WTC11 (cell line): ENCODE measurements around the gene TNPO3. TPM values are rescaled to one million over a fixed set of nuclear protein-coding genes. Genes with fewer than 3 reads are reported as not detected.

Experiments
- ATAC-seq: fragments of 200-7000 bp; cut with Tn5 transposase; 2 replicates; pipeline ENCODE4 v1.10.0; 2021; ENCODE audit warnings: mild to moderate bottlenecking, moderate library complexity
- CTCF ChIA-PET: fragments of 300-600 bp; sonication (Branson Sonifier 250); formaldehyde crosslinking; loops from one replicate; lab custom pipeline; 2021; ENCODE audit warnings: antibody characterized with exemption; lab: Charles Lee
- POLR2A ChIA-PET: fragments of 350-600 bp; sonication (Branson Sonifier 250); formaldehyde crosslinking; loops from one replicate; lab custom pipeline; 2021; ENCODE audit warnings: antibody characterized with exemption; lab: Charles Lee
- DNase-seq: peaks from one replicate; pipeline ENCODE4 v3.0.0; 2021; ENCODE audit warnings: low spot score
- H3K27ac Mint-ChIP-seq: 2 replicates; pipeline ENCODE4 v1.8.0; 2021; ENCODE audit warnings: mixed read lengths
- H3K27me3 Mint-ChIP-seq: 2 replicates; pipeline ENCODE4 v1.8.0; 2021; ENCODE audit warnings: low read depth, mild to moderate bottlenecking, moderate library complexity, mixed read lengths
- H3K36me3 Mint-ChIP-seq: 2 replicates; pipeline ENCODE4 v1.8.0; 2021; ENCODE audit warnings: mixed read lengths
- H3K4me1 Mint-ChIP-seq: 2 replicates; pipeline ENCODE4 v1.8.0; 2022; ENCODE audit warnings: mixed read lengths
- H3K4me3 Mint-ChIP-seq: 2 replicates; pipeline ENCODE4 v1.8.0; 2021; ENCODE audit warnings: mild to moderate bottlenecking, moderate library complexity, mixed read lengths
- H3K9me3 Mint-ChIP-seq: 2 replicates; pipeline ENCODE4 v1.8.0; 2021; ENCODE audit warnings: mixed read lengths
- ATF3 ChIP-seq: sonication (generic); formaldehyde crosslinking; conservative IDR thresholded peaks from 2 replicates; pipeline ENCODE4 v1.8.1; 2022; ENCODE audit warnings: mild to moderate bottlenecking, missing genetic modification reagents
- ATF6 ChIP-seq: sonication (generic); formaldehyde crosslinking; IDR thresholded peaks from 2 replicates; pipeline ENCODE4 v1.8.1; 2023; ENCODE audit warnings: mild to moderate bottlenecking, missing genetic modification reagents
- EMX1 ChIP-seq: fragments of 250-450 bp; sonication (Bioruptor Pico); IDR thresholded peaks from 2 replicates; pipeline ENCODE4 v1.8.0; 2021; ENCODE audit warnings: mild to moderate bottlenecking
- ERG ChIP-seq: fragments of 250-450 bp; sonication (Bioruptor Pico); IDR thresholded peaks from 2 replicates; pipeline ENCODE4 v1.8.0; 2021; ENCODE audit warnings: mild to moderate bottlenecking
- FOXJ3 ChIP-seq: sonication (generic); formaldehyde crosslinking; IDR thresholded peaks from 2 replicates; pipeline ENCODE4 v1.9.0; 2021; ENCODE audit warnings: missing genetic modification reagents, mild to moderate bottlenecking, borderline replicate concordance
- GABPB1 ChIP-seq: sonication (generic); formaldehyde crosslinking; IDR thresholded peaks from 2 replicates; pipeline ENCODE4 v1.8.1; 2023; ENCODE audit warnings: mild to moderate bottlenecking, missing genetic modification reagents
- HMGA2 ChIP-seq: fragments of 250-450 bp; sonication (Bioruptor Pico); IDR thresholded peaks from 2 replicates; pipeline ENCODE4 v1.4.0; 2021; ENCODE audit warnings: mild to moderate bottlenecking, moderate library complexity
- IRF2 ChIP-seq: sonication (generic); formaldehyde crosslinking; IDR thresholded peaks from 2 replicates; pipeline ENCODE4 v1.8.0; 2022; ENCODE audit warnings: low read depth, missing genetic modification reagents, borderline replicate concordance
- JAZF1 ChIP-seq: fragments of 250-450 bp; sonication (Bioruptor Pico); IDR thresholded peaks from 2 replicates; pipeline ENCODE4 v1.9.0; 2021; ENCODE audit warnings: moderate library complexity, mild to moderate bottlenecking, inconsistent platforms
- KAT7 ChIP-seq: sonication (generic); formaldehyde crosslinking; IDR thresholded peaks from 2 replicates; pipeline ENCODE4 v1.8.1; 2023; ENCODE audit warnings: missing genetic modification reagents, mild to moderate bottlenecking, borderline replicate concordance
- NFYB ChIP-seq: sonication (generic); formaldehyde crosslinking; conservative IDR thresholded peaks from 2 replicates; pipeline ENCODE4 v1.8.0; 2022; ENCODE audit warnings: low read depth, missing genetic modification reagents
- SMAD3 ChIP-seq: sonication (generic); formaldehyde crosslinking; IDR thresholded peaks from 2 replicates; pipeline ENCODE4 v1.8.0; 2022; ENCODE audit warnings: missing genetic modification reagents, mild to moderate bottlenecking, borderline replicate concordance
- SOX15 ChIP-seq: fragments of 250-450 bp; sonication (Bioruptor Pico); IDR thresholded peaks from 2 replicates; pipeline ENCODE4 v1.9.0; 2021; ENCODE audit warnings: mild to moderate bottlenecking
- STAT6 ChIP-seq: sonication (generic); formaldehyde crosslinking; conservative IDR thresholded peaks from 2 replicates; pipeline ENCODE4 v1.8.1; 2023; ENCODE audit warnings: mild to moderate bottlenecking, low read depth, missing genetic modification reagents, moderate library complexity
- TEAD4 ChIP-seq: sonication (generic); formaldehyde crosslinking; IDR thresholded peaks from 2 replicates; pipeline ENCODE4 v1.8.0; 2022; ENCODE audit warnings: mild to moderate bottlenecking, missing genetic modification reagents
- total RNA-seq: library from RNA; stranded (reverse); gene quantifications from 3 replicates; pipeline ENCODE4 v1.2.3, GENCODE V29; 2021
- TF ChIP-seq, protein P1 (sequence below): sonication (generic); formaldehyde crosslinking; IDR thresholded peaks from 2 replicates; pipeline ENCODE4 v1.8.1; 2023; ENCODE audit warnings: mild to moderate bottlenecking, missing genetic modification reagents
- TF ChIP-seq, protein P2 (sequence below): fragments of 200-600 bp; IDR thresholded peaks from 2 replicates; pipeline ENCODE4 v1.8.0; 2022; ENCODE audit warnings: antibody characterized with exemption
- TF ChIP-seq, protein P3 (sequence below): fragments of 250-450 bp; sonication (Bioruptor Pico); IDR thresholded peaks from 2 replicates; pipeline ENCODE4 v2.1.2; 2022; ENCODE audit warnings: mild to moderate bottlenecking, moderate library complexity
- TF ChIP-seq, protein P4 (sequence below): fragments of 250-450 bp; sonication (Bioruptor Pico); IDR thresholded peaks from 2 replicates; pipeline ENCODE4 v1.9.0; 2021; ENCODE audit warnings: mild to moderate bottlenecking
- TF ChIP-seq, protein P5 (sequence below): fragments of 250-450 bp; sonication (Bioruptor Pico); IDR thresholded peaks from 2 replicates; pipeline ENCODE4 v1.9.0; 2021; ENCODE audit warnings: moderate library complexity, mild to moderate bottlenecking, inconsistent platforms, borderline replicate concordance

Gene TNPO3
- total RNA-seq, 1 experiment from 2014 or later, result 91.7 TPM

- Mint-ChIP-seq H3K4me3 (peak overlapping the region; percentile 36), H3K27ac (no peak overlapping the region), H3K27me3 (peaks cover 71% of the 10 kb centered on the region), H3K4me1 (peaks cover 23% of the 10 kb centered on the region), H3K36me3 (no peaks in the 10 kb centered on the region), H3K9me3 (no peaks in the 10 kb centered on the region)
- DNase-seq, result no peak
- POLR2A ChIA-PET, result no interaction called here
- TF ChIP-seq FOXJ3 (no peak), SOX15 (CRISPR knock-in tag) (no peak), JAZF1 (no peak), EMX1 (no peak), STAT6 (no peak), KAT7 (no peak), TEAD4 (CRISPR knock-in tag) (no peak), SMAD3 (CRISPR knock-in tag) (no peak), IRF2 (no peak), HMGA2 (CRISPR knock-in tag) (no peak)
- TF ChIP-seq, protein P1, sequence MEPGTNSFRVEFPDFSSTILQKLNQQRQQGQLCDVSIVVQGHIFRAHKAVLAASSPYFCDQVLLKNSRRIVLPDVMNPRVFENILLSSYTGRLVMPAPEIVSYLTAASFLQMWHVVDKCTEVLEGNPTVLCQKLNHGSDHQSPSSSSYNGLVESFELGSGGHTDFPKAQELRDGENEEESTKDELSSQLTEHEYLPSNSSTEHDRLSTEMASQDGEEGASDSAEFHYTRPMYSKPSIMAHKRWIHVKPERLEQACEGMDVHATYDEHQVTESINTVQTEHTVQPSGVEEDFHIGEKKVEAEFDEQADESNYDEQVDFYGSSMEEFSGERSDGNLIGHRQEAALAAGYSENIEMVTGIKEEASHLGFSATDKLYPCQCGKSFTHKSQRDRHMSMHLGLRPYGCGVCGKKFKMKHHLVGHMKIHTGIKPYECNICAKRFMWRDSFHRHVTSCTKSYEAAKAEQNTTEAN (CRISPR knock-in tag), result no peak
- TF ChIP-seq, protein P2, sequence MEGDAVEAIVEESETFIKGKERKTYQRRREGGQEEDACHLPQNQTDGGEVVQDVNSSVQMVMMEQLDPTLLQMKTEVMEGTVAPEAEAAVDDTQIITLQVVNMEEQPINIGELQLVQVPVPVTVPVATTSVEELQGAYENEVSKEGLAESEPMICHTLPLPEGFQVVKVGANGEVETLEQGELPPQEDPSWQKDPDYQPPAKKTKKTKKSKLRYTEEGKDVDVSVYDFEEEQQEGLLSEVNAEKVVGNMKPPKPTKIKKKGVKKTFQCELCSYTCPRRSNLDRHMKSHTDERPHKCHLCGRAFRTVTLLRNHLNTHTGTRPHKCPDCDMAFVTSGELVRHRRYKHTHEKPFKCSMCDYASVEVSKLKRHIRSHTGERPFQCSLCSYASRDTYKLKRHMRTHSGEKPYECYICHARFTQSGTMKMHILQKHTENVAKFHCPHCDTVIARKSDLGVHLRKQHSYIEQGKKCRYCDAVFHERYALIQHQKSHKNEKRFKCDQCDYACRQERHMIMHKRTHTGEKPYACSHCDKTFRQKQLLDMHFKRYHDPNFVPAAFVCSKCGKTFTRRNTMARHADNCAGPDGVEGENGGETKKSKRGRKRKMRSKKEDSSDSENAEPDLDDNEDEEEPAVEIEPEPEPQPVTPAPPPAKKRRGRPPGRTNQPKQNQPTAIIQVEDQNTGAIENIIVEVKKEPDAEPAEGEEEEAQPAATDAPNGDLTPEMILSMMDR, result no peak
- TF ChIP-seq, protein P3, sequence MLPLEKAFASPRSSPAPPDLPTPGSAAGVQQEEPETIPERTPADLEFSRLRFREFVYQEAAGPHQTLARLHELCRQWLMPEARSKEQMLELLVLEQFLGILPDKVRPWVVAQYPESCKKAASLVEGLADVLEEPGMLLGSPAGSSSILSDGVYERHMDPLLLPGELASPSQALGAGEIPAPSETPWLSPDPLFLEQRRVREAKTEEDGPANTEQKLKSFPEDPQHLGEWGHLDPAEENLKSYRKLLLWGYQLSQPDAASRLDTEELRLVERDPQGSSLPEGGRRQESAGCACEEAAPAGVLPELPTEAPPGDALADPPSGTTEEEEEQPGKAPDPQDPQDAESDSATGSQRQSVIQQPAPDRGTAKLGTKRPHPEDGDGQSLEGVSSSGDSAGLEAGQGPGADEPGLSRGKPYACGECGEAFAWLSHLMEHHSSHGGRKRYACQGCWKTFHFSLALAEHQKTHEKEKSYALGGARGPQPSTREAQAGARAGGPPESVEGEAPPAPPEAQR, result no peak
- TF ChIP-seq, protein P4, sequence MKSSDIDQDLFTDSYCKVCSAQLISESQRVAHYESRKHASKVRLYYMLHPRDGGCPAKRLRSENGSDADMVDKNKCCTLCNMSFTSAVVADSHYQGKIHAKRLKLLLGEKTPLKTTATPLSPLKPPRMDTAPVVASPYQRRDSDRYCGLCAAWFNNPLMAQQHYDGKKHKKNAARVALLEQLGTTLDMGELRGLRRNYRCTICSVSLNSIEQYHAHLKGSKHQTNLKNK (CRISPR knock-in tag), result no peak
- CTCF ChIA-PET, result interaction anchor here (1.0 to 1.1 kb wide), 2 partner anchors 31 to 175 kb away, joined by 3 read pairs; no protein-coding TSS in a partner anchor
- no peak for ATAC-seq
Observed at GRCh38 chr7:128916643-128916915, 138.3 kb downstream of the TNPO3 start.

DNA sequence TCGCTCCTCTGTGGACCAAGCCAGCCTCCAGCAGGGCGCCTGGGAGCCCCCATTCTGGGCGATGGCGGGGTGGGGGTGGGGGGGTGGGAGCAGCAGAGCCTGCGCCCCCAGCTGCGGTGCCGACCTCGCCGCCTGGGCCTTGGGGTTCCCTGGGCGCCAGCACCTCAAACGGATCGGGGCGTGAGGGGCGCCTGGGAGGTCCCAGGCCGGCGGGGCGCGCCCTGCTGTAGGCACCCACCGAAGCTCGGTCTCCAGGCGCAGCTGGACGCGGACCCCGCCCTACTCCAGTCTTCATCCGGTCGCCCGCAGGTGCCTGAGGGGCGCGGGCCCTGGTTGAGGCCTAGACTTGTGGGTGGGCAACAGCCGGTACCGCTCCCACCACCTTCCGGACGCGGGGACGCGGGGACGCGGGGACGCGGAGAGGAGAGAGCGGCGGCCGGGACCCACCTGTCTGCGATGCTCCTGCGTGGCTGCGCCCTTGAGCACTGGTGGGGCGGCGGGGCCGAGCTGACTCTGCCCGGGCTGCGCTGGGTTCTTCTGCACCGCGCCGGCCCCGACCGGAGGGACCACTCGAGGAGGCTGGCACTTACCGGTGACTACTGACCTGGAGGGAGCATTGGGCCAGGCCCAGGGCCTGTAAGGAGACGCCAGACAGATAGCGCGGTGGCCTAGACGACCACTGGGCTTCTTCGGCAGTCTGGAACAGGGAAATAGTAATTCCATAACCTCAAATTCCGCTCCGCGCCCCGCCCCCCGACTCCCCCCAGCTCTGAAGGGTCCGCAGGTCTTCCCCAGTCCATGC is 138.9 kb downstream of the TNPO3 start:
- no peak overlapping the region for H3K27ac Mint-ChIP-seq
- ChIA-PET POLR2A (no interaction called here), CTCF (interaction anchor here (1.0 to 1.1 kb wide), 2 partner anchors 31 to 175 kb away, joined by 3 read pairs; no protein-coding TSS in a partner anchor)
- peak; percentile 12 for ATAC-seq
- peak; percentile 55 for DNase-seq
- peaks cover 77% of the 10 kb centered on the region for H3K27me3 Mint-ChIP-seq
- H3K4me3 Mint-ChIP-seq, result peak overlapping the region; percentile 90
- no peaks in the 10 kb centered on the region for H3K36me3 Mint-ChIP-seq
- H3K9me3 Mint-ChIP-seq, result no peaks in the 10 kb centered on the region
- H3K4me1 Mint-ChIP-seq, result peaks cover 27% of the 10 kb centered on the region
- TF ChIP-seq ATF3 (CRISPR knock-in tag) (no peak), SOX15 (CRISPR knock-in tag) (no peak), NFYB (CRISPR knock-in tag) (no peak), ERG (CRISPR knock-in tag) (no peak), GABPB1 (no peak), ATF6 (CRISPR knock-in tag) (no peak)
- TF ChIP-seq, protein P5, sequence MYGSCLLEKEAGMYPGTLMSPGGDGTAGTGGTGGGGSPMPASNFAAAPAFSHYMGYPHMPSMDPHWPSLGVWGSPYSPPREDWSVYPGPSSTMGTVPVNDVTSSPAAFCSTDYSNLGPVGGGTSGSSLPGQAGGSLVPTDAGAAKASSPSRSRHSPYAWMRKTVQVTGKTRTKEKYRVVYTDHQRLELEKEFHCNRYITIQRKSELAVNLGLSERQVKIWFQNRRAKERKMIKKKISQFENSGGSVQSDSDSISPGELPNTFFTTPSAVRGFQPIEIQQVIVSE (CRISPR knock-in tag), result no peak
